ENCODE results near the gene ZNF717.

DNA sequence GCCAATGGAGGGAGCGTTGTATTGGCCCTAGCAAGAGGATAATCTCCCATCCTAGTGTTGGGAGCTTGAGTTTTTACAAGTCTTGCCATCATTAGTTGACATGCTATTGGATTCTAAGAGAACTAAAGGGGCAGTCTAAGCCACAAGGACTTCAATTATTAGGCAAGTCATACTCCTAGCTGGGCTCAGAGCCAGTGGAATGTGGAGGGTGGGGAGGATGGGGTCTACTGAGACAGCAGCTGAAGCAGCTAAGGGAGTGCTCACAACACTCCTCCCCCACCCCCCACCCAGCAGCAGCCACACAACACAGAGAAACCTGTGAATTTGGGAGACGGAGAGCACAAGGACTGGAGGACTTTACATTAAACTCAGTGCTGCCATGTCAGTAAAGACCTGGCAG is 93.3 kb downstream of the ZNF717 start:
- TF ChIP-seq EP300 (IDR thresholded peaks at IDR 0.05) (no peak), POLR2A (IDR thresholded peaks at IDR 0.05; ENCODE audit: low read depth) (no peak)
- TF ChIP-seq, protein P1, sequence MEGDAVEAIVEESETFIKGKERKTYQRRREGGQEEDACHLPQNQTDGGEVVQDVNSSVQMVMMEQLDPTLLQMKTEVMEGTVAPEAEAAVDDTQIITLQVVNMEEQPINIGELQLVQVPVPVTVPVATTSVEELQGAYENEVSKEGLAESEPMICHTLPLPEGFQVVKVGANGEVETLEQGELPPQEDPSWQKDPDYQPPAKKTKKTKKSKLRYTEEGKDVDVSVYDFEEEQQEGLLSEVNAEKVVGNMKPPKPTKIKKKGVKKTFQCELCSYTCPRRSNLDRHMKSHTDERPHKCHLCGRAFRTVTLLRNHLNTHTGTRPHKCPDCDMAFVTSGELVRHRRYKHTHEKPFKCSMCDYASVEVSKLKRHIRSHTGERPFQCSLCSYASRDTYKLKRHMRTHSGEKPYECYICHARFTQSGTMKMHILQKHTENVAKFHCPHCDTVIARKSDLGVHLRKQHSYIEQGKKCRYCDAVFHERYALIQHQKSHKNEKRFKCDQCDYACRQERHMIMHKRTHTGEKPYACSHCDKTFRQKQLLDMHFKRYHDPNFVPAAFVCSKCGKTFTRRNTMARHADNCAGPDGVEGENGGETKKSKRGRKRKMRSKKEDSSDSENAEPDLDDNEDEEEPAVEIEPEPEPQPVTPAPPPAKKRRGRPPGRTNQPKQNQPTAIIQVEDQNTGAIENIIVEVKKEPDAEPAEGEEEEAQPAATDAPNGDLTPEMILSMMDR (IDR thresholded peaks at IDR 0.05): no peak

Measured in esophagus muscularis mucosa (tissue), 4 donors.